GM12878 (cell line): ENCODE results near the gene NKD1. TPM values are rescaled to one million over a fixed set of nuclear protein-coding genes. Genes with fewer than 3 reads are reported as not detected.

ENCODE experiments used
- ATAC-seq: fragments of 200-7000 bp; cut with Tn5 transposase; 3 replicates; pipeline ENCODE4 v1.9.1; 2020; ENCODE audit warnings: mild to moderate bottlenecking, moderate library complexity
- BruUV-seq: library from RNA; stranded (reverse); fragments of 400-500 nt; replicated peaks from 2 replicates; lab custom pipeline; 2021; lab: Mats Ljungman, UMichigan
- CTCF ChIA-PET: fragments of 300-600 bp; sonication (Branson Sonifier 250); formaldehyde crosslinking; extraction: SDS; loops from one replicate; lab custom pipeline; 2021; ENCODE audit warnings: inconsistent platforms; lab: Yijun Ruan, JAX
- POLR2A ChIA-PET: fragments of 350-600 bp; formaldehyde crosslinking; extraction: SDS; loops from one replicate; lab custom pipeline; 2021; ENCODE audit warnings: inconsistent platforms; lab: Charles Lee
- RAD21 ChIA-PET: fragments of 300-600 bp; sonication (Branson Sonifier 250); formaldehyde crosslinking; loops from one replicate; lab custom pipeline; 2023; ENCODE audit warnings: antibody characterized with exemption; ENCODE audit not compliant: unreplicated experiment; lab: Charles Lee
- SMC1A ChIA-PET: fragments of 300-600 bp; sonication (Branson Sonifier 250); formaldehyde crosslinking; loops from one replicate; lab custom pipeline; 2023; ENCODE audit not compliant: unreplicated experiment, uncharacterized antibody; lab: Charles Lee
- DNase-seq: peaks from one replicate; pipeline ENCODE4 v3.0.0-alpha.2; 2011; ENCODE audit warnings: low read depth, low spot score
- FAIRE-seq: peaks from 3 replicates; lab custom pipeline; 2011; peaks lifted over from hg19 to GRCh38; lab: Jason Lieb, UNC
- H2AFZ ChIP-seq: 2 replicates; pipeline ENCODE4 v1.6.0; 2011; ENCODE audit warnings: low read depth, low read length, control low read depth; ENCODE audit not compliant: control insufficient read depth
- H3K27ac ChIP-seq: 2 replicates; pipeline ENCODE4 v1.5.1; 2011; ENCODE audit warnings: control low read depth; ENCODE audit not compliant: control insufficient read depth, insufficient read depth
- H3K27me3 ChIP-seq, 2 experiments: replicated peaks in 1 of 2; 2 replicates each; pipeline versions ENCODE4 v1.6.0 to v1.6.1; 2011; ENCODE audit warnings: low read length in 1 of 2; ENCODE audit not compliant: control insufficient read depth in 2 of 2, insufficient read depth in 2 of 2
- H3K36me3 ChIP-seq, 2 experiments: 2 replicates each; pipeline ENCODE4 v1.5.1; 2011; ENCODE audit warnings: low read length in 1 of 2; ENCODE audit not compliant: control insufficient read depth in 2 of 2, insufficient read depth in 2 of 2
- H3K4me1 ChIP-seq: 2 replicates; pipeline ENCODE4 v1.6.1; 2011; ENCODE audit warnings: mild to moderate bottlenecking, low read length, moderate library complexity, mixed read lengths; ENCODE audit not compliant: control insufficient read depth, insufficient read depth
- H3K4me2 ChIP-seq: 2 replicates; pipeline ENCODE4 v1.6.0; 2011; ENCODE audit warnings: control low read depth; ENCODE audit not compliant: control insufficient read depth, insufficient read depth
- H3K4me3 ChIP-seq: fragments of 200-600 bp; sonication (generic); 2 replicates; pipeline ENCODE4 v1.5.1; 2016
- H3K79me2 ChIP-seq: 2 replicates; pipeline ENCODE4 v1.6.0; 2011; ENCODE audit warnings: low read length; ENCODE audit not compliant: control insufficient read depth, insufficient read depth
- H3K9ac ChIP-seq: 2 replicates; pipeline ENCODE4 v1.8.0; 2011; ENCODE audit warnings: low read length, control low read depth, mixed read lengths; ENCODE audit not compliant: control insufficient read depth, insufficient read depth
- H3K9me3 ChIP-seq: replicated peaks from 3 replicates; pipeline ENCODE4 v1.5.1; 2011; ENCODE audit warnings: mild to moderate bottlenecking, low read length; ENCODE audit not compliant: control insufficient read depth, insufficient read depth
- H4K20me1 ChIP-seq: 2 replicates; pipeline ENCODE4 v1.6.0; 2011; ENCODE audit not compliant: control insufficient read depth, insufficient read depth
- BCL11A ChIP-seq: IDR thresholded peaks from 2 replicates; pipeline ENCODE4 v1.6.1; 2011; ENCODE audit warnings: low read depth, low read length
- BRCA1 ChIP-seq: IDR thresholded peaks from 2 replicates; pipeline ENCODE4 v1.6.1; 2011; ENCODE audit warnings: low read depth, low read length, improper control_type of control experiment
- EED ChIP-seq: sonication (generic); IDR thresholded peaks from 2 replicates; pipeline ENCODE4 v1.6.1; 2016; ENCODE audit warnings: antibody characterized with exemption, low read depth
- NFYA ChIP-seq: IDR thresholded peaks from 2 replicates; pipeline ENCODE4 v1.6.1; 2011; ENCODE audit warnings: low read depth, mild to moderate bottlenecking, low read length, improper control_type of control experiment, borderline replicate concordance
- POLR2AphosphoS2 ChIP-seq: IDR thresholded peaks from 2 replicates; pipeline ENCODE4 v1.6.1; 2011; ENCODE audit warnings: low read depth, mild to moderate bottlenecking, low read length, improper control_type of control experiment, moderate library complexity
- SP1 ChIP-seq: IDR thresholded peaks from one replicate; pipeline ENCODE4 v1.6.1; 2011; ENCODE audit warnings: low read depth, low read length
- TBL1XR1 ChIP-seq: IDR thresholded peaks from 2 replicates; pipeline ENCODE4 v1.6.1; 2012; ENCODE audit warnings: low read depth, low read length, improper control_type of control experiment
- WGBS: methylation state at CpG from one replicate; pipeline ENCODE4 v1.1.6; 2016; ENCODE audit warnings: low lambda C conversion rate; ENCODE audit not compliant: insufficient replicate concordance, insufficient coverage; ENCODE audit errors: missing lambda C conversion rate; 5-methylcytosine and 5-hydroxymethylcytosine counted together
- in situ Hi-C: fragments of 300-500 bp; cut with MboI; formaldehyde crosslinking; loops from 9 replicates; pipeline ENCODE4 v1.14.3; 2018; ENCODE audit warnings: mixed read lengths
- intact Hi-C: fragments of 100-400 bp; cut with micrococcal nuclease; formaldehyde crosslinking; loops from one replicate; pipeline ENCODE4 v1.14.2; 2022; ENCODE audit not compliant: unreplicated experiment
- polyA plus RNA-seq, 11 experiments: library from polyadenylated mRNA; depleted of rRNA in 4 of 11; unstranded in 6 of 11; stranded (reverse) in 5 of 11; fragments of >200 nt; fragmentation: Nextera tagmentation in 4 of 11; fragmentation: Illumina TruSeq in 1 of 11; extraction: Ambion mirVana in 4 of 11; extraction: Trizol in 1 of 11; gene quantifications; 1 replicate in 1 of 11; 2 replicates in 10 of 11; pipeline versions ENCODE4 v1.2.1 to v1.2.3, GENCODE V29; 2011 to 2016; ENCODE audit warnings: inconsistent platforms in 2 of 11, missing spikeins in 2 of 11, low read depth in 1 of 11
- total RNA-seq, 4 experiments: library from RNA; depleted of rRNA in 3 of 4; stranded (reverse); fragments of >200 nt in 3 of 4; fragmentation: Illumina TruSeq in 1 of 4; extraction: Trizol in 1 of 4; gene quantifications; 2 replicates each; pipeline versions ENCODE4 v1.2.1 to v1.2.3, GENCODE V29; 2013 to 2021
- TF ChIP-seq, protein P1 (sequence below): fragments of 450-650 bp; IDR thresholded peaks from 2 replicates; pipeline ENCODE4 v1.6.1; 2017; ENCODE audit warnings: borderline replicate concordance
- TF ChIP-seq, protein P2 (sequence below): fragments of 450-650 bp; IDR thresholded peaks from 2 replicates; pipeline ENCODE4 v1.6.1; 2017; ENCODE audit warnings: mild to moderate bottlenecking

Gene NKD1
- total and polyA plus RNA-seq, 10 of the 15 experiments (the other 5 are each of a cell fraction or from before 2014, with no cell fraction given): under 0.01 to 0.49 (median 0.04) TPM; not detected in 2

DNA sequence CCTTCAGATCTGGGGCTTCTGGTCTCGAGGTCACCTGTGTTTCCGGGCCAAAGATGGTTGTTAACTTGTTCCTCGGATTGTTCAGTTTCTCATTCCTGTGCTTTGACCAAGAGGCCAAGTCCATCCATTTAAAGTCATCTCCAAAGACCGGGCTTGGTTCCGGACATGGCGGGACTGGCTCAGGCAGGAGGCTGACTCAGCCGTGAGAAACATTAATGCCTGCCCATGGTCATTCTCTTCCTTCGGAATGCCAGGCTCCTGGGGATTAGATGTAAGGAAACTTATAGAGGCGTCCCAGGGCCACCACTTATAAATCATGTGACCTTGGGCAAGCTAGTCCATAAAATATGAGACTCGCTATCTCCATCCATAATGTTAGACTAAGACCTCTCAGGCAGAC is 13.6 kb upstream of the NKD1 start:
- SMC1A ChIA-PET: no interaction called here
- no peak for FAIRE-seq

More for the DNA sequence above, 13.6 kb upstream of the NKD1 start:
- CTCF ChIA-PET: interaction anchor here (1.4 kb wide), 1 partner anchor 272 kb away, joined by 4 read pairs; no protein-coding TSS in a partner anchor
- H3K4me1 ChIP-seq: no peaks in the 10 kb centered on the region
- H3K27me3 ChIP-seq: no peaks in the 10 kb centered on the region; a peak in 1 of 4 replicates
- no peaks in the 10 kb centered on the region for H3K79me2 ChIP-seq
- no peak for TF ChIP-seq BRCA1
- TF ChIP-seq POLR2AphosphoS2: no peak
- TF ChIP-seq, protein P1, sequence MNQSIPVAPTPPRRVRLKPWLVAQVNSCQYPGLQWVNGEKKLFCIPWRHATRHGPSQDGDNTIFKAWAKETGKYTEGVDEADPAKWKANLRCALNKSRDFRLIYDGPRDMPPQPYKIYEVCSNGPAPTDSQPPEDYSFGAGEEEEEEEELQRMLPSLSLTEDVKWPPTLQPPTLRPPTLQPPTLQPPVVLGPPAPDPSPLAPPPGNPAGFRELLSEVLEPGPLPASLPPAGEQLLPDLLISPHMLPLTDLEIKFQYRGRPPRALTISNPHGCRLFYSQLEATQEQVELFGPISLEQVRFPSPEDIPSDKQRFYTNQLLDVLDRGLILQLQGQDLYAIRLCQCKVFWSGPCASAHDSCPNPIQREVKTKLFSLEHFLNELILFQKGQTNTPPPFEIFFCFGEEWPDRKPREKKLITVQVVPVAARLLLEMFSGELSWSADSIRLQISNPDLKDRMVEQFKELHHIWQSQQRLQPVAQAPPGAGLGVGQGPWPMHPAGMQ: no peak
- TF ChIP-seq, protein P2, sequence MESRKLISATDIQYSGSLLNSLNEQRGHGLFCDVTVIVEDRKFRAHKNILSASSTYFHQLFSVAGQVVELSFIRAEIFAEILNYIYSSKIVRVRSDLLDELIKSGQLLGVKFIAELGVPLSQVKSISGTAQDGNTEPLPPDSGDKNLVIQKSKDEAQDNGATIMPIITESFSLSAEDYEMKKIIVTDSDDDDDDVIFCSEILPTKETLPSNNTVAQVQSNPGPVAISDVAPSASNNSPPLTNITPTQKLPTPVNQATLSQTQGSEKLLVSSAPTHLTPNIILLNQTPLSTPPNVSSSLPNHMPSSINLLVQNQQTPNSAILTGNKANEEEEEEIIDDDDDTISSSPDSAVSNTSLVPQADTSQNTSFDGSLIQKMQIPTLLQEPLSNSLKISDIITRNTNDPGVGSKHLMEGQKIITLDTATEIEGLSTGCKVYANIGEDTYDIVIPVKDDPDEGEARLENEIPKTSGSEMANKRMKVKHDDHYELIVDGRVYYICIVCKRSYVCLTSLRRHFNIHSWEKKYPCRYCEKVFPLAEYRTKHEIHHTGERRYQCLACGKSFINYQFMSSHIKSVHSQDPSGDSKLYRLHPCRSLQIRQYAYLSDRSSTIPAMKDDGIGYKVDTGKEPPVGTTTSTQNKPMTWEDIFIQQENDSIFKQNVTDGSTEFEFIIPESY: no peak
- TF ChIP-seq SP1: no peak
- no peak for TF ChIP-seq NFYA
- no peak for TF ChIP-seq TBL1XR1
- no peak for TF ChIP-seq EED
- TF ChIP-seq BCL11A: no peak
- no peak overlapping the region for H3K4me2 ChIP-seq
- no peak overlapping the region for H2AFZ ChIP-seq
- intact Hi-C loops: no loop called here
- ATAC-seq (no peak), DNase-seq (no peak)
- in situ Hi-C loops: no loop called here
- no TSS peak for BruUV-seq
- POLR2A ChIA-PET: no interaction called here
- RAD21 ChIA-PET: no interaction called here
- no peak overlapping the region for H3K9ac ChIP-seq
- H4K20me1 ChIP-seq: no peaks in the 10 kb centered on the region
- H3K4me3 ChIP-seq: no peak overlapping the region
- 60% methylated on average over 10 of the region's 10 CpGs for WGBS
- no peaks in the 10 kb centered on the region for H3K36me3 ChIP-seq
- peaks cover 2% of the 10 kb centered on the region; the same call in 1 of the 3 replicates for H3K9me3 ChIP-seq
- H3K27ac ChIP-seq: no peak overlapping the region
